PFSK-1 (cell line): ENCODE data around the gene ZNF184.

Experiments
- FOXP2 ChIP-seq: optimal IDR thresholded peaks from 2 replicates; pipeline ENCODE3; 2011; ENCODE audit warnings: borderline replicate concordance, control low read depth, inconsistent platforms; ENCODE audit not compliant: insufficient read depth; ENCODE audit errors: extremely low read length, extremely low read depth
- POLR2AphosphoS5 ChIP-seq: IDR thresholded peaks from 2 replicates; pipeline ENCODE4 v1.6.1; 2012; ENCODE audit warnings: low read depth, mild to moderate bottlenecking, control low read depth, low read length, moderate library complexity
- REST ChIP-seq, 2 experiments: IDR thresholded peaks; 2 replicates each; pipeline versions ENCODE4 v1.6.1 to v1.8.0; 2011 to 2012; ENCODE audit warnings: low read depth in 2 of 2, low read length in 2 of 2, control low read depth in 1 of 2, inconsistent platforms in 1 of 2, mild to moderate bottlenecking in 1 of 2, moderate library complexity in 1 of 2; ENCODE audit not compliant: insufficient read depth in 1 of 2
- SIN3A ChIP-seq: IDR thresholded peaks from 2 replicates; pipeline ENCODE4 v1.6.1; 2012; ENCODE audit warnings: mild to moderate bottlenecking, low read length, moderate library complexity, borderline replicate concordance; ENCODE audit not compliant: insufficient read depth
- TAF1 ChIP-seq: IDR thresholded peaks from 2 replicates; pipeline ENCODE4 v1.6.1; 2012; ENCODE audit warnings: low read length, control low read depth, borderline replicate concordance; ENCODE audit not compliant: insufficient read depth

ZNF184 gene

GRCh38 chr6:27474672-27475071 lies 1.8 kb upstream of the ZNF184 start:
- TF ChIP-seq POLR2AphosphoS5 (no peak), REST (IDR thresholded peaks at IDR 0.05; ENCODE audit: insufficient read depth in 1 of 2, low read depth in 2 of 2, low read length in 2 of 2) (no peak), FOXP2 (no peak), TAF1 (no peak), SIN3A (no peak)

DNA sequence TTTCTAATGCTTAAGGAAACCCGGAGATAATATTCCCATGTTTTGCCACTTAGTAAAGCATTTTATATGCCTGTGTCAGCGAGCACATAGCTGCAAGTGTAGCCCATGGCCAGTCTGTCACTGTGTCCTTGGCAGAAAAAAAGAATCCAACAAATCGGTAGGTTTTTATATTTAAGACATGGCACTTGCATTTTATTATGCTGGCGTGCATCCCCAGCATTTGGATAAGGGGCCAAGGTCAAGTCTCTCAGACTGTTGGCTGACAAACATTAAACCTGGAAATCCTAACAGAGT lies 1.2 kb upstream of the ZNF184 start:
- TF ChIP-seq FOXP2 (no peak), POLR2AphosphoS5 (no peak), SIN3A (no peak), TAF1 (no peak), REST (IDR thresholded peaks at IDR 0.05; ENCODE audit: insufficient read depth in 1 of 2, low read depth in 2 of 2, low read length in 2 of 2) (no peak)

DNA sequence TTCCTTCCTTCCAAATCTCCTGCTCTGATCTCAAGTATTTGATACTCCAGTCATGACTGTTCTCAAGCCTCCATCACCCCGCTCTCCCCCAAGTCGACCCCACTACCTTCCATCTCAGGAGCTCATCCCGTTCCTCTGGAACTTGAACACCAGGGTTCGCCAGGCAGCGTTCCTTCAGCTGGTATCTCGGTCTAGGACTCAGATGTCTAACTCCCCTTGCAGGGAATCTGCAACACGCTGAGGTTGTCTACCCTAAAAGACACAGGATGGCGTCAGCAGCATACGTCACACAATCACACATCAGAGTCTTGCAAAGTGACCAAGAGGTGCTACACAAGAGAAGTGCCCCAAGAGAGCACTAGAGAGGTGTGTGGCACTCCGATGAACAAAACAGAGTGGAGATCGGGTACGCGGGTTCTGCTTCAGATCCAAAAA lies 706 bp downstream of the ZNF184 start:
- no peak for TF ChIP-seq FOXP2
- no peak; the same call in 1 of the 2 replicates for TF ChIP-seq TAF1
- no peak for TF ChIP-seq POLR2AphosphoS5
- no peak for TF ChIP-seq SIN3A
- no peak for TF ChIP-seq REST (IDR thresholded peaks at IDR 0.05; ENCODE audit: insufficient read depth in 1 of 2, low read depth in 2 of 2, low read length in 2 of 2)

GRCh38 chr6:27471365-27472115 lies 1.4 kb downstream of the ZNF184 start:
- TF ChIP-seq REST (IDR thresholded peaks at IDR 0.05; ENCODE audit: insufficient read depth in 1 of 2, low read depth in 2 of 2, low read length in 2 of 2) (no peak), SIN3A (no peak), FOXP2 (no peak), TAF1 (no peak), POLR2AphosphoS5 (no peak)

DNA sequence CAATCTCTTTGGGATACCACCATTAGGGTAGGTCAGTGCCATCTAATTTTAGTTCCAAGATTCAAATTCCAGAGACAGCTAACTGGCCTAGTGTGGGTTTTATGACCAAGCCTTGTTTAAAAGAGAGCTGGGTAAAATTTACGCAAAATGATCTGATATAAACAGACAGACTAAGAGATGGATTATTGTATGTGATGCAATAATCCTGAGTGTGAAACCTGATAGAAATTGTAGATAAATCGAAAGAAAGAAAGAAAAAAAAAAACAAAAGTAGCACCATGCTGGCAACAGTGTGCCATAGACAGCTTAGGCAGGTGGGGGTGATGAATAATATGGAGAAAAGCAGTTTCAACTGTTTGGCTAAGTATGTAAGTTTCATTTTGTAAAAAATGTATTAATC lies 2.9 kb downstream of the ZNF184 start:
- TF ChIP-seq TAF1 (no peak), FOXP2 (no peak)
